Caco-2 (cell line): ENCODE results near the gene GOLPH3. TPM values are rescaled to one million over a fixed set of nuclear protein-coding genes. Genes with fewer than 3 reads are reported as not detected.

Experiments used
- BruUV-seq: library from RNA; stranded (reverse); fragments of 400-500 nt; replicated peaks from 2 replicates; lab custom pipeline; 2021; lab: Mats Ljungman, UMichigan
- CTCF ChIA-PET: fragments of 300-600 bp; sonication (Branson Sonifier 250); formaldehyde crosslinking; loops from one replicate; lab custom pipeline; 2022; ENCODE audit warnings: antibody characterized with exemption; lab: Charles Lee
- POLR2A ChIA-PET: fragments of 300-600 bp; sonication (Branson Sonifier 250); formaldehyde crosslinking; loops from one replicate; lab custom pipeline; 2022; ENCODE audit warnings: antibody characterized with exemption; lab: Charles Lee
- DNase-seq, 2 experiments: peaks; one replicate each; pipeline versions ENCODE4 v3.0.0 to v3.0.0-alpha.2; 2020 to 2022
- H3K27me3 ChIP-seq: replicated peaks from 2 replicates; pipeline ENCODE4 v1.6.0; 2011; ENCODE audit warnings: low read length; ENCODE audit not compliant: control insufficient read depth, insufficient read depth
- H3K36me3 ChIP-seq: 2 replicates; pipeline ENCODE4 v1.5.1; 2011; ENCODE audit warnings: low read length; ENCODE audit not compliant: control insufficient read depth, insufficient read depth
- H3K4me1 ChIP-seq: fragments of 250-450 bp; sonication (Bioruptor Pico); 2 replicates; pipeline ENCODE4 v1.5.1; 2020; ENCODE audit warnings: mild to moderate bottlenecking
- H3K4me3 ChIP-seq: 2 replicates; pipeline ENCODE4 v1.5.1; 2011; ENCODE audit warnings: low read depth, mild to moderate bottlenecking, control low read depth, low read length
- H3K9me3 ChIP-seq: fragments of 250-450 bp; sonication (Bioruptor Pico); 2 replicates; pipeline ENCODE4 v1.5.1; 2020; ENCODE audit warnings: mild to moderate bottlenecking, moderate library complexity
- H3K27ac Mint-ChIP-seq: one replicate; pipeline ENCODE4 v1.8.0; 2022; ENCODE audit warnings: mixed read lengths; ENCODE audit not compliant: unreplicated experiment
- H3K27me3 Mint-ChIP-seq: one replicate; pipeline ENCODE4 v1.8.0; 2022; ENCODE audit warnings: mixed read lengths; ENCODE audit not compliant: insufficient read depth, unreplicated experiment
- H3K36me3 Mint-ChIP-seq: one replicate; pipeline ENCODE4 v1.8.0; 2022; ENCODE audit warnings: mild to moderate bottlenecking, mixed read lengths; ENCODE audit not compliant: insufficient read depth, unreplicated experiment
- H3K4me1 Mint-ChIP-seq: one replicate; pipeline ENCODE4 v1.8.0; 2022; ENCODE audit warnings: low read depth, mixed read lengths; ENCODE audit not compliant: unreplicated experiment
- H3K4me3 Mint-ChIP-seq: one replicate; pipeline ENCODE4 v1.8.0; 2022; ENCODE audit warnings: mild to moderate bottlenecking, moderate library complexity, mixed read lengths; ENCODE audit not compliant: unreplicated experiment
- H3K9me3 Mint-ChIP-seq: one replicate; pipeline ENCODE4 v1.8.0; 2022; ENCODE audit warnings: mixed read lengths; ENCODE audit not compliant: unreplicated experiment
- CTCF ChIP-seq, 2 experiments: fragments of 200-600 bp in 1 of 2; IDR thresholded peaks; 1 replicate in 1 of 2; 2 replicates in 1 of 2; pipeline versions ENCODE4 v1.5.1 to v1.8.0; 2011 to 2022; ENCODE audit warnings: antibody characterized with exemption in 1 of 2, control low read depth in 1 of 2, inconsistent platforms in 1 of 2, low read depth in 1 of 2, low read length in 1 of 2, mild to moderate bottlenecking in 1 of 2, moderate library complexity in 1 of 2; ENCODE audit not compliant: insufficient read depth in 1 of 2, severe bottlenecking in 1 of 2, unreplicated experiment in 1 of 2
- intact Hi-C: fragments of 100-400 bp; cut with micrococcal nuclease; formaldehyde crosslinking; loops from one replicate; pipeline ENCODE4 v1.10.0; 2022; ENCODE audit not compliant: unreplicated experiment
- total RNA-seq: library from RNA; stranded (reverse); gene quantifications from 2 replicates; pipeline ENCODE4 v1.2.3, GENCODE V29; 2022

The GOLPH3 gene
- total RNA-seq, 1 experiment from 2014 or later: 122 TPM

- no peaks in the 10 kb centered on the region for H3K36me3 Mint-ChIP-seq
- H3K4me1 Mint-ChIP-seq: no peaks in the 10 kb centered on the region
- Histone ChIP-seq H3K36me3 (no peaks in the 10 kb centered on the region), H3K4me3 (no peak overlapping the region), H3K9me3 (no peaks in the 10 kb centered on the region), H3K4me1 (no peaks in the 10 kb centered on the region), H3K27me3 (no peaks in the 10 kb centered on the region)
- TF ChIP-seq CTCF (IDR thresholded peaks at IDR 0.05; ENCODE audit: insufficient read depth in 1 of 2, low read depth in 1 of 2, low read length in 1 of 2, severe bottlenecking in 1 of 2, unreplicated experiment in 1 of 2): no peak
- no peaks in the 10 kb centered on the region for H3K27me3 Mint-ChIP-seq
- POLR2A ChIA-PET: interaction anchor here (0.7 kb wide), 1 partner anchor 21 kb away, joined by 3 read pairs; the partner anchor contains the start of gene GOLPH3
- no peaks in the 10 kb centered on the region for H3K9me3 Mint-ChIP-seq
- intact Hi-C loops: no loop called here
- no peak overlapping the region for H3K27ac Mint-ChIP-seq
- no TSS peak for BruUV-seq
- DNase-seq: no peak
- CTCF ChIA-PET: no interaction called here
- no peak overlapping the region for H3K4me3 Mint-ChIP-seq
Observed at GRCh38 chr5:32195265-32195664, 21.1 kb upstream of the GOLPH3 start.

- no TSS peak for BruUV-seq
- no peaks in the 10 kb centered on the region for H3K36me3 ChIP-seq
- H3K27me3 ChIP-seq: no peaks in the 10 kb centered on the region
- DNase-seq: no peak
- H3K27me3 Mint-ChIP-seq: no peaks in the 10 kb centered on the region
- TF ChIP-seq CTCF (IDR thresholded peaks at IDR 0.05; ENCODE audit: insufficient read depth in 1 of 2, low read depth in 1 of 2, low read length in 1 of 2, severe bottlenecking in 1 of 2, unreplicated experiment in 1 of 2): no peak
- no peaks in the 10 kb centered on the region for H3K4me1 ChIP-seq
- no peak overlapping the region for H3K27ac Mint-ChIP-seq
- intact Hi-C loops: no loop called here
- no peaks in the 10 kb centered on the region for H3K4me1 Mint-ChIP-seq
- no peaks in the 10 kb centered on the region for H3K9me3 Mint-ChIP-seq
- H3K4me3 Mint-ChIP-seq: no peak overlapping the region
- CTCF ChIA-PET: no interaction called here
- no peak overlapping the region for H3K4me3 ChIP-seq
- no peaks in the 10 kb centered on the region for H3K36me3 Mint-ChIP-seq
- POLR2A ChIA-PET: no interaction called here
- no peaks in the 10 kb centered on the region for H3K9me3 ChIP-seq
Observed at GRCh38 chr5:32193591-32193990, 19.5 kb upstream of the GOLPH3 start.

GRCh38 chr5:32190095-32190494 lies 16.0 kb upstream of the GOLPH3 start:
- no peak for DNase-seq
- TF ChIP-seq CTCF (IDR thresholded peaks at IDR 0.05; ENCODE audit: insufficient read depth in 1 of 2, low read depth in 1 of 2, low read length in 1 of 2, severe bottlenecking in 1 of 2, unreplicated experiment in 1 of 2): no peak
- H3K4me3 ChIP-seq: no peak overlapping the region
- Mint-ChIP-seq H3K36me3 (no peaks in the 10 kb centered on the region), H3K9me3 (no peaks in the 10 kb centered on the region), H3K4me1 (no peaks in the 10 kb centered on the region), H3K4me3 (no peak overlapping the region), H3K27ac (no peak overlapping the region), H3K27me3 (no peaks in the 10 kb centered on the region)
- H3K36me3 ChIP-seq: no peaks in the 10 kb centered on the region
- H3K9me3 ChIP-seq: peaks cover 11% of the 10 kb centered on the region; the same call in 1 of the 2 replicates
- H3K4me1 ChIP-seq: no peaks in the 10 kb centered on the region
- BruUV-seq: no TSS peak
- H3K27me3 ChIP-seq: no peaks in the 10 kb centered on the region
- intact Hi-C loops: no loop called here
- ChIA-PET CTCF (no interaction called here), POLR2A (no interaction called here)
